Gastroesophageal sphincter (tissue), 3 donors: ENCODE measurements around the gene ZNF385B.

Source experiments
- CTCF ChIP-seq, 4 experiments: fragments of 200-600 bp in 2 of 4; fragments of 450-650 bp in 2 of 4; sonication (generic) in 1 of 4; IDR thresholded peaks; one replicate each; pipeline ENCODE4 v1.5.1; 2017 to 2019; ENCODE audit warnings: antibody characterized with exemption in 4 of 4, mild to moderate bottlenecking in 2 of 4, moderate library complexity in 2 of 4
- POLR2A ChIP-seq, 2 donors: fragments of 450-650 bp; IDR thresholded peaks; one replicate each; pipeline ENCODE4 v1.6.1; 2017; ENCODE audit warnings: antibody characterized with exemption in 2 of 2, mild to moderate bottlenecking in 2 of 2, moderate library complexity in 1 of 2
- POLR2AphosphoS5 ChIP-seq: sonication (generic); formaldehyde crosslinking; IDR thresholded peaks from one replicate; pipeline ENCODE4 v1.6.1; 2017; ENCODE audit warnings: antibody characterized with exemption

- TF ChIP-seq POLR2A (IDR thresholded peaks at IDR 0.05), result no peak
- no peak for TF ChIP-seq POLR2AphosphoS5
- no peak for TF ChIP-seq CTCF (IDR thresholded peaks at IDR 0.05)
Measured at GRCh38 chr2:179859523-179859922, 1.9 kb downstream of the ZNF385B start.
